GM18499 (cell line): ENCODE data around the gene CUL9.

Source experiments
- ATAC-seq: cut with Tn5 transposase; IDR thresholded peaks from one replicate; pipeline ENCODE4 v1.9.1; 2021; ENCODE audit warnings: moderate number of reproducible peaks; ENCODE audit not compliant: insufficient read depth, unreplicated experiment

Gene CUL9

DNA sequence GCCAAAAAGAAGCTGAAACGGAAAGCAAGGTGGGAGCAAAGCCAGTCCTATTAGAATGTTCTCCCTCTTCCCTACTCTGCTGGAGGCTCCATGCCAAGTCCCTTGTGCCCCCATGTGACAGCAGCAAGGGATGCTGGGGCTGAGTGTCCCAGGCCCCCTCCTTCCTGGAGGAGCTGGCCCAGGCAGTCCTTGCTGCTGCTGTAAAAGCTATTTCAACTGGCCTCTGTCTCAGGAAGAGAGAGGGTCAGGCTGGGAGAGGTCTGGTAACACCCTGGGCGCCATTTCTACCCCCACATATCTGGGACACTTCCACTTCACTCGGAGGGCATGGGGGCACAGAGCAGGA, 86.3 kb downstream of the CUL9 start:
- ATAC-seq: no peak

- ATAC-seq: no peak
These were observed 86.8 kb downstream of the CUL9 start for GRCh38 chr6:43268782-43269272.

GRCh38 chr6:43269273-43270007, 87.4 kb downstream of the CUL9 start:
- no peak for ATAC-seq

- ATAC-seq: no peak
These were observed 89.3 kb downstream of the CUL9 start for GRCh38 chr6:43271103-43271815.

- no peak for ATAC-seq
These were observed 89.9 kb downstream of the CUL9 start for GRCh38 chr6:43271944-43272343.

DNA sequence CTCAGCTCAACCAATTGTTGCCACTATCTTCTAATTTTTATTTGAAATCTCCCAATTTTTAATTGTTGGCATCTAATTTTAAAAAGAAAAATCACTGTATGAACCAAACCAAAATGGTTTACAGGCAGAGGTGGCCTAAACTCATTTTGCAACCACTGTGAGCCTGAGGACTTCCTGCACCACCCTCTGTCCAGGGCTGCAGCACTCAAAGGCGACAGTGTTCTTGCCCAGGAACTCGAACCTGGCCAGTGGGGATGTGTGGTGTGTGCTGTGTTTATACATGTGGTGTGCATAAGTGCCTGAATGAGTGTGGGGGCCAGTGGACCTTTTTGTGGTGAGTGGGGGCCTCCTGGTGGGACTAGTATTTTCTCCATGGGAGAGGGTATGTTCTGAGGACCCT, 91.7 kb downstream of the CUL9 start:
- ATAC-seq: no peak
